SK-N-SH (cell line): ENCODE measurements around the gene PHTF1. TPM values are rescaled to one million over a fixed set of nuclear protein-coding genes. Genes with fewer than 3 reads are reported as not detected.

ENCODE experiments used
- CTCF ChIA-PET: fragments of 300-600, 350-600 bp; formaldehyde crosslinking; extraction: SDS; loops from one replicate; lab custom pipeline; 2021; lab: Yijun Ruan, JAX
- POLR2A ChIA-PET: fragments of 350-600 bp; sonication (Branson Sonifier 250); formaldehyde crosslinking; extraction: SDS; loops from one replicate; lab custom pipeline; 2020; ENCODE audit warnings: antibody characterized with exemption, inconsistent platforms; lab: Yijun Ruan, JAX
- DNase-seq: peaks from one replicate; pipeline ENCODE4 v3.0.0; 2012
- H2AFZ ChIP-seq: fragments of 200-600 bp; sonication (generic); 2 replicates; pipeline ENCODE4 v1.8.1; 2016; ENCODE audit warnings: antibody characterized with exemption, mild to moderate bottlenecking, low read depth
- H3F3A ChIP-seq: fragments of 200-600 bp; sonication (generic); replicated peaks from 2 replicates; pipeline ENCODE3; 2016; ENCODE audit warnings: antibody characterized with exemption, mild to moderate bottlenecking; ENCODE audit not compliant: insufficient read depth
- H3K27ac ChIP-seq, 2 experiments: fragments of 200-500 bp in 1 of 2; fragments of 200-600 bp in 1 of 2; sonication (Bioruptor generic) in 1 of 2; sonication (generic), shearing (Covaris generic) in 1 of 2; 2 replicates each; pipeline versions ENCODE4 v1.5.1 to v1.6.1; 2014 to 2016; ENCODE audit warnings: low read depth in 2 of 2, inconsistent platforms in 1 of 2, low read length in 1 of 2, mild to moderate bottlenecking in 1 of 2, mixed read lengths in 1 of 2
- H3K27me3 ChIP-seq: fragments of 200-600 bp; sonication (generic), shearing (Covaris generic); 2 replicates; pipeline ENCODE4 v1.6.1; 2016; ENCODE audit warnings: mixed run types; ENCODE audit not compliant: insufficient read depth
- H3K36me3 ChIP-seq, 2 experiments: fragments of 200-500 bp in 1 of 2; fragments of 200-600 bp in 1 of 2; sonication (Bioruptor generic) in 1 of 2; sonication (generic) in 1 of 2; replicated peaks in 1 of 2; 2 replicates each; pipeline versions ENCODE3 to v1.5.1; 2014 to 2016; ENCODE audit warnings: low read length in 1 of 2, mild to moderate bottlenecking in 1 of 2; ENCODE audit not compliant: insufficient read depth in 2 of 2, control insufficient read depth in 1 of 2
- H3K4me1 ChIP-seq, 2 experiments: fragments of 200-500 bp in 1 of 2; fragments of 200-600 bp in 1 of 2; sonication (Bioruptor generic) in 1 of 2; sonication (generic), shearing (Covaris generic) in 1 of 2; 2 replicates each; pipeline versions ENCODE4 v1.5.1 to v1.6.1; 2014 to 2016; ENCODE audit warnings: low read depth in 1 of 2, low read length in 1 of 2, mixed run types in 1 of 2; ENCODE audit not compliant: insufficient read depth in 2 of 2, control insufficient read depth in 1 of 2
- H3K4me2 ChIP-seq: fragments of 200-600 bp; sonication (generic), shearing (Covaris generic); 2 replicates; pipeline ENCODE4 v1.6.1; 2017; ENCODE audit warnings: mixed run types
- H3K4me3 ChIP-seq, 2 experiments: fragments of 200-500 bp in 1 of 2; fragments of 200-600 bp in 1 of 2; sonication (Bioruptor generic) in 1 of 2; sonication (generic), shearing (Covaris generic) in 1 of 2; 2 replicates each; pipeline versions ENCODE4 v1.5.1 to v1.8.1; 2014 to 2016; ENCODE audit warnings: low read depth in 2 of 2, inconsistent platforms in 1 of 2, low read length in 1 of 2, mild to moderate bottlenecking in 1 of 2, mixed read lengths in 1 of 2, moderate library complexity in 1 of 2
- H3K79me2 ChIP-seq: fragments of 200-600 bp; sonication (generic); 2 replicates; pipeline ENCODE4 v1.8.1; 2017; ENCODE audit warnings: mild to moderate bottlenecking; ENCODE audit not compliant: insufficient read depth
- H3K9ac ChIP-seq: fragments of 200-600 bp; sonication (generic); 2 replicates; pipeline ENCODE4 v1.6.1; 2017; ENCODE audit warnings: mixed run types
- H3K9me2 ChIP-seq: fragments of 200-600 bp; sonication (generic); 2 replicates; pipeline ENCODE4 v1.6.1; 2017; ENCODE audit warnings: mixed run types
- H3K9me3 ChIP-seq: fragments of 200-600 bp; sonication (generic); 2 replicates; pipeline ENCODE4 v1.6.1; 2017; ENCODE audit warnings: mixed run types, mild to moderate bottlenecking, moderate library complexity
- H4K20me1 ChIP-seq: fragments of 200-600 bp; sonication (generic); 2 replicates; pipeline ENCODE4 v1.6.1; 2017; ENCODE audit warnings: mild to moderate bottlenecking, mixed run types; ENCODE audit not compliant: insufficient read depth
- CHD2 ChIP-seq: fragments of 150-350 bp; IDR thresholded peaks from 2 replicates; pipeline ENCODE4 v1.6.1; 2018; ENCODE audit warnings: low read length; ENCODE audit not compliant: partially characterized antibody
- CTCF ChIP-seq: fragments of 200-600 bp; sonication (generic); IDR thresholded peaks from 2 replicates; pipeline ENCODE4 v1.6.1; 2017; ENCODE audit warnings: antibody characterized with exemption, mild to moderate bottlenecking, moderate library complexity
- ELF1 ChIP-seq: IDR thresholded peaks from 2 replicates; pipeline ENCODE4 v1.4.0; 2012
- EP300 ChIP-seq, 2 experiments: IDR thresholded peaks; 2 replicates each; pipeline versions ENCODE4 v1.4.0 to v1.6.1; 2012; ENCODE audit warnings: borderline replicate concordance in 1 of 2, low read depth in 1 of 2, low read length in 1 of 2
- FOSL2 ChIP-seq: IDR thresholded peaks from 2 replicates; pipeline ENCODE4 v1.4.0; 2012; ENCODE audit warnings: low read depth, mild to moderate bottlenecking, moderate library complexity, borderline replicate concordance
- FOXJ3 ChIP-seq: sonication (generic); formaldehyde crosslinking; IDR thresholded peaks from 2 replicates; pipeline ENCODE4 v1.5.1; 2020; ENCODE audit warnings: mild to moderate bottlenecking, missing genetic modification reagents
- FOXM1 ChIP-seq: IDR thresholded peaks from 2 replicates; pipeline ENCODE4 v1.4.0; 2012; ENCODE audit warnings: low read depth, mild to moderate bottlenecking
- GABPA ChIP-seq: IDR thresholded peaks from 2 replicates; pipeline ENCODE4 v1.4.0; 2012; ENCODE audit warnings: low read depth, mild to moderate bottlenecking
- MEF2A ChIP-seq: IDR thresholded peaks from 2 replicates; pipeline ENCODE4 v1.4.0; 2012; ENCODE audit warnings: low read depth, borderline replicate concordance
- MXI1 ChIP-seq: IDR thresholded peaks from 2 replicates; pipeline ENCODE4 v1.6.1; 2012; ENCODE audit warnings: mild to moderate bottlenecking, low read depth, low read length, improper control_type of control experiment
- NRF1 ChIP-seq: IDR thresholded peaks from 2 replicates; pipeline ENCODE4 v1.6.1; 2012; ENCODE audit warnings: low read depth, mild to moderate bottlenecking, low read length
- RCOR1 ChIP-seq: fragments of 150-350 bp; IDR thresholded peaks from 2 replicates; pipeline ENCODE4 v1.6.1; 2017; ENCODE audit warnings: antibody characterized with exemption, low read length
- REST ChIP-seq: IDR thresholded peaks from 2 replicates; pipeline ENCODE4 v1.6.1; 2012; ENCODE audit warnings: mild to moderate bottlenecking, low read depth, low read length, moderate library complexity
- SMC3 ChIP-seq: IDR thresholded peaks from 2 replicates; pipeline ENCODE4 v1.6.1; 2012; ENCODE audit warnings: low read depth, low read length, improper control_type of control experiment
- TCF12 ChIP-seq: IDR thresholded peaks from 2 replicates; pipeline ENCODE4 v1.4.0; 2012
- TEAD4 ChIP-seq: IDR thresholded peaks from 2 replicates; pipeline ENCODE4 v1.4.0; 2012; ENCODE audit warnings: mild to moderate bottlenecking, borderline replicate concordance; ENCODE audit not compliant: insufficient read depth
- YY1 ChIP-seq: IDR thresholded peaks from 2 replicates; pipeline ENCODE4 v1.4.0; 2012; ENCODE audit warnings: low read depth, mild to moderate bottlenecking
- WGBS: methylation state at CpG from one replicate; pipeline ENCODE4 v1.1.6; 2017; ENCODE audit warnings: low lambda C conversion rate; 5-methylcytosine and 5-hydroxymethylcytosine counted together
- polyA plus RNA-seq, 3 experiments: library from polyadenylated mRNA; depleted of rRNA; stranded (reverse); fragments of >200 nt; gene quantifications; 2 replicates each; pipeline ENCODE4 v1.2.3, GENCODE V29; 2012

Gene PHTF1
- polyA plus RNA-seq, 1 of the 3 experiments (the other 2 are of a cell fraction) = 10.8 TPM

- CTCF ChIA-PET = no interaction called here
- Histone ChIP-seq H3K4me3 (no peak overlapping the region), H3K27ac (peak overlapping the region; percentile 2 to 55; a peak in 3 of 4 replicates)
- TF ChIP-seq TCF12 (peak; percentile 22; the same call in 1 of the 2 replicates), SMC3 (no peak)
- TF ChIP-seq, all 33 proteins: peak for 1
- no peak overlapping the region for H3K9ac ChIP-seq
- POLR2A ChIA-PET = no interaction called here
- peaks cover 32 to 47% of the 10 kb centered on the region in 2 experiments for H3K36me3 ChIP-seq
- peaks cover 18% of the 10 kb centered on the region for H3K79me2 ChIP-seq
- peaks cover 23% of the 10 kb centered on the region for H3F3A ChIP-seq
- H3K4me1 ChIP-seq = peaks cover 7 to 14% of the 10 kb centered on the region in 2 experiments; a peak in 3 of 4 replicates
- no peak overlapping the region for H3K4me2 ChIP-seq
- H3K9me3 ChIP-seq = no peaks in the 10 kb centered on the region
- no peak for DNase-seq
- H2AFZ ChIP-seq = no peak overlapping the region
- no peaks in the 10 kb centered on the region for H3K27me3 ChIP-seq
- 93% methylated on average over 2 of the region's 2 CpGs for WGBS
- no peaks in the 10 kb centered on the region for H3K9me2 ChIP-seq
- no peaks in the 10 kb centered on the region for H4K20me1 ChIP-seq
These were observed 6.3 kb upstream of the PHTF1 start for GRCh38 chr1:113765306-113766230.

GRCh38 chr1:113763661-113764060 is 4.4 kb upstream of the PHTF1 start:
- DNase-seq = peak; percentile 9
- Histone ChIP-seq H3K9me3 (no peaks in the 10 kb centered on the region), H3K9ac (no peak overlapping the region), H3K27ac (no peak overlapping the region), H2AFZ (no peak overlapping the region), H3F3A (peaks cover 32% of the 10 kb centered on the region), H3K4me1 (peaks cover 0 to 6% of the 10 kb centered on the region in 2 experiments; a peak in 2 of 4 replicates), H3K9me2 (no peaks in the 10 kb centered on the region), H3K4me3 (no peak overlapping the region), H3K36me3 (peaks cover 32 to 47% of the 10 kb centered on the region in 2 experiments), H3K79me2 (peaks cover 11% of the 10 kb centered on the region), H3K27me3 (no peaks in the 10 kb centered on the region), H3K4me2 (no peak overlapping the region), H4K20me1 (no peaks in the 10 kb centered on the region)
- ChIA-PET CTCF (interaction anchor here (1.2 kb wide), 1 partner anchor 72 kb away, joined by 3 read pairs; no protein-coding TSS in a partner anchor), POLR2A (interaction anchor here (0.8 kb wide), 1 partner anchor 34 kb away, joined by 3 read pairs; no protein-coding TSS in a partner anchor)
- WGBS = 86% methylated on average over 2 of the region's 2 CpGs
- TF ChIP-seq FOXM1 = no peak
- TF ChIP-seq ELF1 = no peak
- no peak for TF ChIP-seq MXI1
- TF ChIP-seq REST = no peak
- no peak for TF ChIP-seq FOXJ3 (CRISPR knock-in tag)
- no peak for TF ChIP-seq YY1
- TF ChIP-seq TCF12 = no peak
- no peak for TF ChIP-seq CHD2
- no peak for TF ChIP-seq NRF1
- no peak for TF ChIP-seq GABPA
- no peak for TF ChIP-seq CTCF
- TF ChIP-seq EP300 (IDR thresholded peaks at IDR 0.05; ENCODE audit: borderline replicate concordance in 1 of 2, low read depth in 1 of 2, low read length in 1 of 2) = no peak
- no peak for TF ChIP-seq MEF2A
- TF ChIP-seq TEAD4 = no peak
- TF ChIP-seq RCOR1 = no peak
- no peak for TF ChIP-seq FOSL2
